Measurements from ENCODE around the gene UBAC2. TPM values are rescaled to one million over a fixed set of nuclear protein-coding genes. Genes with fewer than 3 reads are reported as not detected.

UBAC2 gene
- total and polyA plus RNA-seq, 4 donors = 32.9 to 42.3 (median 35.3) TPM

DNA sequence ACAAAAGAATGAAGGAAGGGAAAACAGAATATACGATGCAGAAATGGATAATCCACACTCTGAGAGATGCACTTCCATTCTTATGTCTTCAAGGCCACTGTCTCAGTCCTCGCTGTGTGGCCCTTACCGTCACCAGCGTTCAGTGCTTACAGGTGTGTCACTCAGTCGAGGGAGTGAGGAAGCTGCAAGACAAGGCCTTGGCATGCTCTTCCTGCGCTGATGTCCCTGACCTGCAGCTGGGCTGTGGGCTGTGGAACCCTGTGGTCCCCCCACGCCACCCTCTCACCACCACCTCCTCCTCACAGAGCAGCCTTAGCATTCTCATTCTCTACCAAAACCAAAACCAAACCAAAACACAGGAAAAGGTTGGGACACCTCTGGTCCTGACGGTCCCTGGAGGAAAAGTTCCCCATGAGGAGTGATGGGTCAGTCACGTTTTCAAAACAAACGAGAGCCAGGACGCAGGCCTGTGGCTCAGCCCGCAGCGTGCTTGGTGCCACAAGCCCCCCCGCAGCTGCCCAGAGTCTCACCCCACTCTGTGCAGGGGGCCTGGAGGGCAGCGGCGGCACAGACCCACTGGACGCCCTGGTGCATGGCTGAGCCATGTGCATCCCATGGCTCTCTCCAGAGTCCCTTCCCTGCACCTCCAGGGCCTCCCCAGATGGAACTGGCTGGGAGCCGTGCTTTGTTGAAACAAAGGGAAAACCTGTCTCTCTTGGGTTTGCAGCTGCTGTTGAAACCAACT, 154.8 kb downstream of the UBAC2 start:
- peaks cover 0 to 34% (median 16%) of the 10 kb centered on the region in 4 donors for H3K36me3 ChIP-seq (ENCODE audit: control insufficient read depth in 4 of 4, insufficient read depth in 3 of 4, low read depth in 1 of 4, low read length in 3 of 4)
- H3K4me3 ChIP-seq (ENCODE audit: low read depth in 1 of 3, low read length in 3 of 3) = no peak overlapping the region
- peaks cover 0 to 12% (median 3%) of the 10 kb centered on the region in 4 donors for H3K4me1 ChIP-seq (ENCODE audit: control insufficient read depth in 4 of 4, insufficient read depth in 4 of 4, low read length in 3 of 4)
- no peaks in the 10 kb centered on the region for H3K27me3 ChIP-seq (ENCODE audit: control insufficient read depth in 4 of 4, insufficient read depth in 4 of 4, low read length in 3 of 4)
- H3K9ac ChIP-seq (ENCODE audit: low read depth in 1 of 2, low read length in 2 of 2) = no peak overlapping the region
- H3K27ac ChIP-seq (ENCODE audit: low read depth in 1 of 2, low read length in 2 of 2) = peak overlapping the region in 1 of 2 donors; percentile 72
- H3K9me3 ChIP-seq (ENCODE audit: control insufficient read depth in 4 of 4, low read length in 3 of 4) = no peaks in the 10 kb centered on the region
- no peak for TF ChIP-seq FOXA1 (IDR thresholded peaks at IDR 0.05)
- no peak for TF ChIP-seq FOXA2 (IDR thresholded peaks at IDR 0.05)
- TF ChIP-seq JUND (IDR thresholded peaks at IDR 0.05) = no peak
- TF ChIP-seq, protein P1, sequence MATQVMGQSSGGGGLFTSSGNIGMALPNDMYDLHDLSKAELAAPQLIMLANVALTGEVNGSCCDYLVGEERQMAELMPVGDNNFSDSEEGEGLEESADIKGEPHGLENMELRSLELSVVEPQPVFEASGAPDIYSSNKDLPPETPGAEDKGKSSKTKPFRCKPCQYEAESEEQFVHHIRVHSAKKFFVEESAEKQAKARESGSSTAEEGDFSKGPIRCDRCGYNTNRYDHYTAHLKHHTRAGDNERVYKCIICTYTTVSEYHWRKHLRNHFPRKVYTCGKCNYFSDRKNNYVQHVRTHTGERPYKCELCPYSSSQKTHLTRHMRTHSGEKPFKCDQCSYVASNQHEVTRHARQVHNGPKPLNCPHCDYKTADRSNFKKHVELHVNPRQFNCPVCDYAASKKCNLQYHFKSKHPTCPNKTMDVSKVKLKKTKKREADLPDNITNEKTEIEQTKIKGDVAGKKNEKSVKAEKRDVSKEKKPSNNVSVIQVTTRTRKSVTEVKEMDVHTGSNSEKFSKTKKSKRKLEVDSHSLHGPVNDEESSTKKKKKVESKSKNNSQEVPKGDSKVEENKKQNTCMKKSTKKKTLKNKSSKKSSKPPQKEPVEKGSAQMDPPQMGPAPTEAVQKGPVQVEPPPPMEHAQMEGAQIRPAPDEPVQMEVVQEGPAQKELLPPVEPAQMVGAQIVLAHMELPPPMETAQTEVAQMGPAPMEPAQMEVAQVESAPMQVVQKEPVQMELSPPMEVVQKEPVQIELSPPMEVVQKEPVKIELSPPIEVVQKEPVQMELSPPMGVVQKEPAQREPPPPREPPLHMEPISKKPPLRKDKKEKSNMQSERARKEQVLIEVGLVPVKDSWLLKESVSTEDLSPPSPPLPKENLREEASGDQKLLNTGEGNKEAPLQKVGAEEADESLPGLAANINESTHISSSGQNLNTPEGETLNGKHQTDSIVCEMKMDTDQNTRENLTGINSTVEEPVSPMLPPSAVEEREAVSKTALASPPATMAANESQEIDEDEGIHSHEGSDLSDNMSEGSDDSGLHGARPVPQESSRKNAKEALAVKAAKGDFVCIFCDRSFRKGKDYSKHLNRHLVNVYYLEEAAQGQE (IDR thresholded peaks at IDR 0.05) = no peak
- TF ChIP-seq EGR1 (IDR thresholded peaks at IDR 0.05; ENCODE audit: low read depth in 2 of 2) = no peak
- WGBS = 92% methylated on average over 18 of the region's 18 CpGs
- no peak for DNase-seq (ENCODE audit: low spot score)

DNA sequence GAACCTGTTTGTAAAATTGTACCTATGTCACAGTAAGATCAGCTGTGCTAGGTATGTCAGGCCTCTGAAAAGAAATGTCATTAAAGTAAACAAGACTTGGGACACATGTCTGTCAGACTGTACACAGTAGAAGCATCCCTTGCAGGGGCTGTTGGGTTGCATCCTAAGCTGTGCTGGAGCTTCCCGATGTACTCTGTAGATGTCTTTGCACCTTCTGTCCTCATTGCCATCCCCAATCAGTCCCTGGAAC, 155.3 kb downstream of the UBAC2 start:
- Histone ChIP-seq H3K4me3 (ENCODE audit: low read depth in 1 of 3, low read length in 3 of 3) (no peak overlapping the region), H3K27me3 (ENCODE audit: control insufficient read depth in 4 of 4, insufficient read depth in 4 of 4, low read length in 3 of 4) (no peaks in the 10 kb centered on the region), H3K4me1 (ENCODE audit: control insufficient read depth in 4 of 4, insufficient read depth in 4 of 4, low read length in 3 of 4) (peaks cover 0 to 12% (median 3%) of the 10 kb centered on the region in 4 donors), H3K36me3 (ENCODE audit: control insufficient read depth in 4 of 4, insufficient read depth in 3 of 4, low read depth in 1 of 4, low read length in 3 of 4) (peaks cover 0 to 31% (median 16%) of the 10 kb centered on the region in 4 donors), H3K9me3 (ENCODE audit: control insufficient read depth in 4 of 4, low read length in 3 of 4) (no peaks in the 10 kb centered on the region), H3K27ac (ENCODE audit: low read depth in 1 of 2, low read length in 2 of 2) (peak overlapping the region; percentile 35 to 72), H3K9ac (ENCODE audit: low read depth in 1 of 2, low read length in 2 of 2) (no peak overlapping the region)
- no peak for TF ChIP-seq NR2F2 (IDR thresholded peaks at IDR 0.05)
- TF ChIP-seq, protein P1 (IDR thresholded peaks at IDR 0.05) = no peak
- TF ChIP-seq HNF4A (conservative IDR thresholded peaks at IDR 0.05) = no peak
- no peak for TF ChIP-seq YY1 (IDR thresholded peaks at IDR 0.05)
- no peak for TF ChIP-seq JUND (IDR thresholded peaks at IDR 0.05)
- TF ChIP-seq RAD21 (IDR thresholded peaks at IDR 0.05) = no peak
- TF ChIP-seq SP1 (IDR thresholded peaks at IDR 0.05) = no peak
- TF ChIP-seq, protein P2, sequence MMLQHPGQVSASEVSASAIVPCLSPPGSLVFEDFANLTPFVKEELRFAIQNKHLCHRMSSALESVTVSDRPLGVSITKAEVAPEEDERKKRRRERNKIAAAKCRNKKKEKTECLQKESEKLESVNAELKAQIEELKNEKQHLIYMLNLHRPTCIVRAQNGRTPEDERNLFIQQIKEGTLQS (IDR thresholded peaks at IDR 0.05) = no peak
- TF ChIP-seq, protein P3, sequence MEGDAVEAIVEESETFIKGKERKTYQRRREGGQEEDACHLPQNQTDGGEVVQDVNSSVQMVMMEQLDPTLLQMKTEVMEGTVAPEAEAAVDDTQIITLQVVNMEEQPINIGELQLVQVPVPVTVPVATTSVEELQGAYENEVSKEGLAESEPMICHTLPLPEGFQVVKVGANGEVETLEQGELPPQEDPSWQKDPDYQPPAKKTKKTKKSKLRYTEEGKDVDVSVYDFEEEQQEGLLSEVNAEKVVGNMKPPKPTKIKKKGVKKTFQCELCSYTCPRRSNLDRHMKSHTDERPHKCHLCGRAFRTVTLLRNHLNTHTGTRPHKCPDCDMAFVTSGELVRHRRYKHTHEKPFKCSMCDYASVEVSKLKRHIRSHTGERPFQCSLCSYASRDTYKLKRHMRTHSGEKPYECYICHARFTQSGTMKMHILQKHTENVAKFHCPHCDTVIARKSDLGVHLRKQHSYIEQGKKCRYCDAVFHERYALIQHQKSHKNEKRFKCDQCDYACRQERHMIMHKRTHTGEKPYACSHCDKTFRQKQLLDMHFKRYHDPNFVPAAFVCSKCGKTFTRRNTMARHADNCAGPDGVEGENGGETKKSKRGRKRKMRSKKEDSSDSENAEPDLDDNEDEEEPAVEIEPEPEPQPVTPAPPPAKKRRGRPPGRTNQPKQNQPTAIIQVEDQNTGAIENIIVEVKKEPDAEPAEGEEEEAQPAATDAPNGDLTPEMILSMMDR (IDR thresholded peaks at IDR 0.05; ENCODE audit: low read depth, low read length, missing input control) = no peak
- TF ChIP-seq TAF1 (conservative IDR thresholded peaks at IDR 0.05) = no peak
- TF ChIP-seq HNF4G (IDR thresholded peaks at IDR 0.05) = no peak
- TF ChIP-seq RXRA (IDR thresholded peaks at IDR 0.05) = no peak
- TF ChIP-seq, protein P4, sequence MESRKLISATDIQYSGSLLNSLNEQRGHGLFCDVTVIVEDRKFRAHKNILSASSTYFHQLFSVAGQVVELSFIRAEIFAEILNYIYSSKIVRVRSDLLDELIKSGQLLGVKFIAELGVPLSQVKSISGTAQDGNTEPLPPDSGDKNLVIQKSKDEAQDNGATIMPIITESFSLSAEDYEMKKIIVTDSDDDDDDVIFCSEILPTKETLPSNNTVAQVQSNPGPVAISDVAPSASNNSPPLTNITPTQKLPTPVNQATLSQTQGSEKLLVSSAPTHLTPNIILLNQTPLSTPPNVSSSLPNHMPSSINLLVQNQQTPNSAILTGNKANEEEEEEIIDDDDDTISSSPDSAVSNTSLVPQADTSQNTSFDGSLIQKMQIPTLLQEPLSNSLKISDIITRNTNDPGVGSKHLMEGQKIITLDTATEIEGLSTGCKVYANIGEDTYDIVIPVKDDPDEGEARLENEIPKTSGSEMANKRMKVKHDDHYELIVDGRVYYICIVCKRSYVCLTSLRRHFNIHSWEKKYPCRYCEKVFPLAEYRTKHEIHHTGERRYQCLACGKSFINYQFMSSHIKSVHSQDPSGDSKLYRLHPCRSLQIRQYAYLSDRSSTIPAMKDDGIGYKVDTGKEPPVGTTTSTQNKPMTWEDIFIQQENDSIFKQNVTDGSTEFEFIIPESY (IDR thresholded peaks at IDR 0.05) = no peak
- TF ChIP-seq EGR1 (IDR thresholded peaks at IDR 0.05; ENCODE audit: low read depth in 2 of 2) = no peak
- TF ChIP-seq GABPA (IDR thresholded peaks at IDR 0.05 in 1 of 2, conservative IDR thresholded peaks at IDR 0.05 in 1 of 2) = no peak
- TF ChIP-seq, protein P5, sequence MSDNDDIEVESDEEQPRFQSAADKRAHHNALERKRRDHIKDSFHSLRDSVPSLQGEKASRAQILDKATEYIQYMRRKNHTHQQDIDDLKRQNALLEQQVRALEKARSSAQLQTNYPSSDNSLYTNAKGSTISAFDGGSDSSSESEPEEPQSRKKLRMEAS (IDR thresholded peaks at IDR 0.05) = no peak
- TF ChIP-seq FOXA2 (IDR thresholded peaks at IDR 0.05) = no peak
- WGBS = 54% methylated on average over 1 of the region's 1 CpG
- no peak for DNase-seq (ENCODE audit: low spot score)
